ENCODE data around the gene CLMN. TPM values are rescaled to one million over a fixed set of nuclear protein-coding genes. Genes with fewer than 3 reads are reported as not detected.
A peak's percentile ranks its signal among the peaks of the same experiment; 100 is the strongest.

The CLMN gene
- total and polyA plus RNA-seq, 2 experiments from 2014 or later = 3.2 to 5.7 TPM

DNA sequence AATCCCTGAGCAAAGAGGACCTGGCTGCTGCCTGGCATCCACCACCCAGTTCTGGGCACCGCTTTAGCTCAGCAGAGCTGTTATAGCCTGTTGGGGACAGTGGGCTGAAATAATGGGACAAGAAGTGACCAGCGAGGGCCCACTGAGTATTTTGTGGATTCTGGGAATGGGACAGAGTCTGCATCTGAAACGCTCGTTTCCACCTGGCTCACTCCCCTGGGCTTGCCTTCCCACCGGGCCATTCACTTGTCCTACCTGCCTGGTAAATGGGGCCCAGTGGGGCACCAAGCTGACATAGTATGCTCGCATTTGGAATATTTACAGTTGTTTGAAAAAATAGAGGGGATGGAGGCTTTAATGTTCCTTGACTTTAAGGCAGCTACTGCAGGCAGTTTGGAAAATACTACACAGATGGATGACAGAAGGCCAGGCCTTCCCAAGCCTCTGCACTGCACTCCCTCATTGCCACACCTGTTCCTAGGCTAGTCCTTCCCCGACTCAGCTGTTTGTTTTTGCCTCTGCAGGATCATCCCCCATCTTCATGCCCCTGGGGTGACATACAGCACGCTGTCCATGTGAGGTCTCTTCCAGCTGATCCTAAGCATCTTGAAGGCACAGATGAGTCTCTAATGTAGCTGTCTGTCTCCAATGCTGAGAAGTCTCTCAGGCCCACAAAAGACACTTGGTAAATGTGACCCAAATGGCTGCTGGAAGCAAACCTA lies 101.1 kb downstream of the CLMN start:
- no peaks in the 10 kb centered on the region for H3K36me3 ChIP-seq (ENCODE audit: insufficient read depth)
- TF ChIP-seq, protein P1, sequence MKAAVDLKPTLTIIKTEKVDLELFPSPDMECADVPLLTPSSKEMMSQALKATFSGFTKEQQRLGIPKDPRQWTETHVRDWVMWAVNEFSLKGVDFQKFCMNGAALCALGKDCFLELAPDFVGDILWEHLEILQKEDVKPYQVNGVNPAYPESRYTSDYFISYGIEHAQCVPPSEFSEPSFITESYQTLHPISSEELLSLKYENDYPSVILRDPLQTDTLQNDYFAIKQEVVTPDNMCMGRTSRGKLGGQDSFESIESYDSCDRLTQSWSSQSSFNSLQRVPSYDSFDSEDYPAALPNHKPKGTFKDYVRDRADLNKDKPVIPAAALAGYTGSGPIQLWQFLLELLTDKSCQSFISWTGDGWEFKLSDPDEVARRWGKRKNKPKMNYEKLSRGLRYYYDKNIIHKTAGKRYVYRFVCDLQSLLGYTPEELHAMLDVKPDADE (IDR thresholded peaks at IDR 0.05) = no peak
- TF ChIP-seq ZNF114 (CRISPR knock-in tag; IDR thresholded peaks at IDR 0.05) (no peak), EZH2phosphoT487 (IDR thresholded peaks at IDR 0.05; ENCODE audit: unreplicated experiment) (no peak), CREB1 (CRISPR knock-in tag; IDR thresholded peaks at IDR 0.05; ENCODE audit: low read depth) (no peak), ZNF331 (CRISPR knock-in tag; IDR thresholded peaks at IDR 0.05; ENCODE audit: low read depth) (no peak), JUNB (IDR thresholded peaks at IDR 0.05; ENCODE audit: unreplicated experiment) (no peak), EZH2 (IDR thresholded peaks at IDR 0.05; ENCODE audit: low read depth, unreplicated experiment) (no peak), STAT1 (IDR thresholded peaks at IDR 0.05; ENCODE audit: unreplicated experiment) (no peak), POLR2AphosphoS5 (IDR thresholded peaks at IDR 0.05; ENCODE audit: low read depth) (no peak), NANOG (IDR thresholded peaks at IDR 0.05; ENCODE audit: borderline replicate concordance) (no peak)
- TF ChIP-seq, protein P2, sequence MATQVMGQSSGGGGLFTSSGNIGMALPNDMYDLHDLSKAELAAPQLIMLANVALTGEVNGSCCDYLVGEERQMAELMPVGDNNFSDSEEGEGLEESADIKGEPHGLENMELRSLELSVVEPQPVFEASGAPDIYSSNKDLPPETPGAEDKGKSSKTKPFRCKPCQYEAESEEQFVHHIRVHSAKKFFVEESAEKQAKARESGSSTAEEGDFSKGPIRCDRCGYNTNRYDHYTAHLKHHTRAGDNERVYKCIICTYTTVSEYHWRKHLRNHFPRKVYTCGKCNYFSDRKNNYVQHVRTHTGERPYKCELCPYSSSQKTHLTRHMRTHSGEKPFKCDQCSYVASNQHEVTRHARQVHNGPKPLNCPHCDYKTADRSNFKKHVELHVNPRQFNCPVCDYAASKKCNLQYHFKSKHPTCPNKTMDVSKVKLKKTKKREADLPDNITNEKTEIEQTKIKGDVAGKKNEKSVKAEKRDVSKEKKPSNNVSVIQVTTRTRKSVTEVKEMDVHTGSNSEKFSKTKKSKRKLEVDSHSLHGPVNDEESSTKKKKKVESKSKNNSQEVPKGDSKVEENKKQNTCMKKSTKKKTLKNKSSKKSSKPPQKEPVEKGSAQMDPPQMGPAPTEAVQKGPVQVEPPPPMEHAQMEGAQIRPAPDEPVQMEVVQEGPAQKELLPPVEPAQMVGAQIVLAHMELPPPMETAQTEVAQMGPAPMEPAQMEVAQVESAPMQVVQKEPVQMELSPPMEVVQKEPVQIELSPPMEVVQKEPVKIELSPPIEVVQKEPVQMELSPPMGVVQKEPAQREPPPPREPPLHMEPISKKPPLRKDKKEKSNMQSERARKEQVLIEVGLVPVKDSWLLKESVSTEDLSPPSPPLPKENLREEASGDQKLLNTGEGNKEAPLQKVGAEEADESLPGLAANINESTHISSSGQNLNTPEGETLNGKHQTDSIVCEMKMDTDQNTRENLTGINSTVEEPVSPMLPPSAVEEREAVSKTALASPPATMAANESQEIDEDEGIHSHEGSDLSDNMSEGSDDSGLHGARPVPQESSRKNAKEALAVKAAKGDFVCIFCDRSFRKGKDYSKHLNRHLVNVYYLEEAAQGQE (IDR thresholded peaks at IDR 0.05; ENCODE audit: unreplicated experiment) = no peak
- TF ChIP-seq, protein P3, sequence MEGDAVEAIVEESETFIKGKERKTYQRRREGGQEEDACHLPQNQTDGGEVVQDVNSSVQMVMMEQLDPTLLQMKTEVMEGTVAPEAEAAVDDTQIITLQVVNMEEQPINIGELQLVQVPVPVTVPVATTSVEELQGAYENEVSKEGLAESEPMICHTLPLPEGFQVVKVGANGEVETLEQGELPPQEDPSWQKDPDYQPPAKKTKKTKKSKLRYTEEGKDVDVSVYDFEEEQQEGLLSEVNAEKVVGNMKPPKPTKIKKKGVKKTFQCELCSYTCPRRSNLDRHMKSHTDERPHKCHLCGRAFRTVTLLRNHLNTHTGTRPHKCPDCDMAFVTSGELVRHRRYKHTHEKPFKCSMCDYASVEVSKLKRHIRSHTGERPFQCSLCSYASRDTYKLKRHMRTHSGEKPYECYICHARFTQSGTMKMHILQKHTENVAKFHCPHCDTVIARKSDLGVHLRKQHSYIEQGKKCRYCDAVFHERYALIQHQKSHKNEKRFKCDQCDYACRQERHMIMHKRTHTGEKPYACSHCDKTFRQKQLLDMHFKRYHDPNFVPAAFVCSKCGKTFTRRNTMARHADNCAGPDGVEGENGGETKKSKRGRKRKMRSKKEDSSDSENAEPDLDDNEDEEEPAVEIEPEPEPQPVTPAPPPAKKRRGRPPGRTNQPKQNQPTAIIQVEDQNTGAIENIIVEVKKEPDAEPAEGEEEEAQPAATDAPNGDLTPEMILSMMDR (conservative IDR thresholded peaks at IDR 0.05; ENCODE audit: low read depth in 2 of 2) = no peak
- TF ChIP-seq, protein P4, sequence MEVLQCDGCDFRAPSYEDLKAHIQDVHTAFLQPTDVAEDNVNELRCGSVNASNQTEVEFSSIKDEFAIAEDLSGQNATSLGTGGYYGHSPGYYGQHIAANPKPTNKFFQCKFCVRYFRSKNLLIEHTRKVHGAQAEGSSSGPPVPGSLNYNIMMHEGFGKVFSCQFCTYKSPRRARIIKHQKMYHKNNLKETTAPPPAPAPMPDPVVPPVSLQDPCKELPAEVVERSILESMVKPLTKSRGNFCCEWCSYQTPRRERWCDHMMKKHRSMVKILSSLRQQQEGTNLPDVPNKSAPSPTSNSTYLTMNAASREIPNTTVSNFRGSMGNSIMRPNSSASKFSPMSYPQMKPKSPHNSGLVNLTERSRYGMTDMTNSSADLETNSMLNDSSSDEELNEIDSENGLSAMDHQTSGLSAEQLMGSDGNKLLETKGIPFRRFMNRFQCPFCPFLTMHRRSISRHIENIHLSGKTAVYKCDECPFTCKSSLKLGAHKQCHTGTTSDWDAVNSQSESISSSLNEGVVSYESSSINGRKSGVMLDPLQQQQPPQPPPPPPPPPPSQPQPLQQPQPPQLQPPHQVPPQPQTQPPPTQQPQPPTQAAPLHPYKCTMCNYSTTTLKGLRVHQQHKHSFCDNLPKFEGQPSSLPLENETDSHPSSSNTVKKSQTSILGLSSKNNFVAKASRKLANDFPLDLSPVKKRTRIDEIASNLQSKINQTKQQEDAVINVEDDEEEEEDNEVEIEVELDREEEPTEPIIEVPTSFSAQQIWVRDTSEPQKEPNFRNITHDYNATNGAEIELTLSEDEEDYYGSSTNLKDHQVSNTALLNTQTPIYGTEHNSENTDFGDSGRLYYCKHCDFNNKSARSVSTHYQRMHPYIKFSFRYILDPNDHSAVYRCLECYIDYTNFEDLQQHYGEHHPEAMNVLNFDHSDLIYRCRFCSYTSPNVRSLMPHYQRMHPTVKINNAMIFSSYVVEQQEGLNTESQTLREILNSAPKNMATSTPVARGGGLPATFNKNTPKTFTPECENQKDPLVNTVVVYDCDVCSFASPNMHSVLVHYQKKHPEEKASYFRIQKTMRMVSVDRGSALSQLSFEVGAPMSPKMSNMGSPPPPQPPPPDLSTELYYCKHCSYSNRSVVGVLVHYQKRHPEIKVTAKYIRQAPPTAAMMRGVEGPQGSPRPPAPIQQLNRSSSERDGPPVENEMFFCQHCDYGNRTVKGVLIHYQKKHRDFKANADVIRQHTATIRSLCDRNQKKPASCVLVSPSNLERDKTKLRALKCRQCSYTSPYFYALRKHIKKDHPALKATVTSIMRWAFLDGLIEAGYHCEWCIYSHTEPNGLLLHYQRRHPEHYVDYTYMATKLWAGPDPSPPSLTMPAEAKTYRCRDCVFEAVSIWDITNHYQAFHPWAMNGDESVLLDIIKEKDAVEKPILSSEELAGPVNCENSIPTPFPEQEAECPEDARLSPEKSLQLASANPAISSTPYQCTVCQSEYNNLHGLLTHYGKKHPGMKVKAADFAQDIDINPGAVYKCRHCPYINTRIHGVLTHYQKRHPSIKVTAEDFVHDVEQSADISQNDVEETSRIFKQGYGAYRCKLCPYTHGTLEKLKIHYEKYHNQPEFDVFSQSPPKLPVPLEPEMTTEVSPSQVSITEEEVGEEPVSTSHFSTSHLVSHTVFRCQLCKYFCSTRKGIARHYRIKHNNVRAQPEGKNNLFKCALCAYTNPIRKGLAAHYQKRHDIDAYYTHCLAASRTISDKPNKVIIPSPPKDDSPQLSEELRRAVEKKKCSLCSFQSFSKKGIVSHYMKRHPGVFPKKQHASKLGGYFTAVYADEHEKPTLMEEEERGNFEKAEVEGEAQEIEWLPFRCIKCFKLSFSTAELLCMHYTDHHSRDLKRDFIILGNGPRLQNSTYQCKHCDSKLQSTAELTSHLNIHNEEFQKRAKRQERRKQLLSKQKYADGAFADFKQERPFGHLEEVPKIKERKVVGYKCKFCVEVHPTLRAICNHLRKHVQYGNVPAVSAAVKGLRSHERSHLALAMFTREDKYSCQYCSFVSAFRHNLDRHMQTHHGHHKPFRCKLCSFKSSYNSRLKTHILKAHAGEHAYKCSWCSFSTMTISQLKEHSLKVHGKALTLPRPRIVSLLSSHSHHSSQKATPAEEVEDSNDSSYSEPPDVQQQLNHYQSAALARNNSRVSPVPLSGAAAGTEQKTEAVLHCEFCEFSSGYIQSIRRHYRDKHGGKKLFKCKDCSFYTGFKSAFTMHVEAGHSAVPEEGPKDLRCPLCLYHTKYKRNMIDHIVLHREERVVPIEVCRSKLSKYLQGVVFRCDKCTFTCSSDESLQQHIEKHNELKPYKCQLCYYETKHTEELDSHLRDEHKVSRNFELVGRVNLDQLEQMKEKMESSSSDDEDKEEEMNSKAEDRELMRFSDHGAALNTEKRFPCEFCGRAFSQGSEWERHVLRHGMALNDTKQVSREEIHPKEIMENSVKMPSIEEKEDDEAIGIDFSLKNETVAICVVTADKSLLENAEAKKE (CRISPR knock-in tag; IDR thresholded peaks at IDR 0.05) = no peak
- no peaks in the 10 kb centered on the region for H3F3A ChIP-seq (replicated peaks; ENCODE audit: low read depth)
- H3K4me1 ChIP-seq (ENCODE audit: insufficient read depth) = peaks cover 34% of the 10 kb centered on the region
- H3K79me2 ChIP-seq (replicated peaks; ENCODE audit: insufficient read depth) = no peaks in the 10 kb centered on the region
- Mint-ChIP-seq H3K27ac (no peak overlapping the region), H3K4me3 (no peak overlapping the region), H3K9me3 (no peaks in the 10 kb centered on the region), H3K36me3 (ENCODE audit: low read depth) (no peaks in the 10 kb centered on the region), H3K4me1 (peaks cover 49% of the 10 kb centered on the region), H3K27me3 (ENCODE audit: insufficient read depth, low read depth, poor library complexity) (peaks cover 19% of the 10 kb centered on the region)
- DNase-seq (ENCODE audit: low spot score) = peak; percentile 15
- no peaks in the 10 kb centered on the region for H3K27me3 ChIP-seq (ENCODE audit: insufficient read depth)
- no peaks in the 10 kb centered on the region for H4K20me1 ChIP-seq (replicated peaks; ENCODE audit: insufficient read depth)
- no peak overlapping the region for H2AFZ ChIP-seq
- no peak overlapping the region for H3K27ac ChIP-seq (ENCODE audit: low read depth)
- peak; percentile 65 for ATAC-seq
- 0 out of 2 replicates have a peak overlapping the region, but pooled peaks have one; percentile 60 for H3K4me2 ChIP-seq
- no peak overlapping the region for H3K4me3 ChIP-seq
- no peaks in the 10 kb centered on the region for H3K9me2 ChIP-seq (ENCODE audit: insufficient read depth)
